GM19035 (cell line): ENCODE results near the gene UBE2V1.
A peak's percentile ranks its signal among the peaks of the same experiment; 100 is the strongest.
"Not testable (repeated sequence)": the region's sequence is repeated elsewhere in the genome, so short reads cannot be mapped to it uniquely, and the experiment has no call there.

Experiments used
- ATAC-seq: cut with Tn5 transposase; IDR thresholded peaks from one replicate; pipeline ENCODE4 v1.9.1; 2021; ENCODE audit not compliant: unreplicated experiment

The UBE2V1 gene

DNA sequence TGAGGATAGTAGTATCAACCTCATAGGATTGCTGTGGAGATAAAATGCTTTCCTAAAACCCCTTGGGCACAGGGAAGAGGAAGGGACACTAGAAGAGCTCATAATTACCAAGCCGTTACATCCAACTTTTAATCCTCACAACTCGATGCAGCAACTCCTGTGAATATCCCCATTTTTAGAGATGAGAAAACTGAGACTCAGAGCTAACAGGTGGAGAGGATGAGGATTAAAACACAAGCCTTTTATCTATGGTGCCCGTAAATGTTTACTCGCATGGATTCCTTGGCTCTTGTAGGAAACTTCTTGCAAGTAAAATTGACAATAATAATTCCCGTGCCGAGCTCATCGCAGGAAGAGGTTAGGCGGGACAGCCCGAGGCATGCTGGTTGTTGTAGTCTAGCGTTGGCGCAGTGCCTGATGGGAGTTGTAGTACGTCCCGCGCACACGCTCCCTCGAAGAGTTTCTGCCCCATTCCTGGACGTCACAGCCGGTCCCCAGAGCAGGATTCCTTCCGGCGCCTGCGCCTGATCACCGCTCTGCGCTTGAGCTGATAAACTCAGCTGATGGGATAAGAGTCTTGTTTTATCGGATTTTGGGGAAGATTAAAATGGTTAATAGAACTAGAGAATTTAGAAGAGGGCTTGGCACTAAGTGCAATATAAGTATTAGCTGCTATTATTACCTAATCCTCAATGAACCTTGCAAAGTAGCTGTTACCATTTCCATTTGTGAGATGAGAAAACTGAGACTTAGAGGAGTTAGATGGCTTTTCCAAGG, 2.8 kb upstream of the UBE2V1 start:
- peak; percentile 64 for ATAC-seq

DNA sequence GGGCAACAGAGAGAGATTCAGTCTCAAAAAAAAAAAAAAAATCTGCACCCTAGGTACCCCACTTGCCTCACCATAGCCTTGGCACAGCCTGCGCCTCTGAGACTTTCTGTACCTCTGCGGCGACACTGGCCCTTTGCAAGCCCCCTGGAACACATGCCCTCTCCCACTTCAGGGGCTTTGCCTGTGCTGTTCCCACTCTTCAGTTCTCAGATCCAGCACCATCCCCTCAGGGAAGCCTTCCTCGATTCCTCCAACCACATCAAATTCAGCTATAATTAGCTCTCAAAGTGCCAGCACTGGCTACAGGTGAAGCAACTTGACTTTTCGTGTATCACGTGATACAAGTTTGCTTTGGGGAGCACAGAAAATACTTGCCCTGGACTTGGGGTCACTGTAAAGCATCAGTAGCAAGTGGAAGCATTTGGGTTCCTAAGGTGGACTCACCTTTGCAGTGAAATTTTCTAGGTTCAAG, 2.1 kb upstream of the UBE2V1 start:
- no peak for ATAC-seq

- no peak for ATAC-seq
Measured at GRCh38 chr20:50113420-50114224, 672 bp upstream of the UBE2V1 start.

DNA sequence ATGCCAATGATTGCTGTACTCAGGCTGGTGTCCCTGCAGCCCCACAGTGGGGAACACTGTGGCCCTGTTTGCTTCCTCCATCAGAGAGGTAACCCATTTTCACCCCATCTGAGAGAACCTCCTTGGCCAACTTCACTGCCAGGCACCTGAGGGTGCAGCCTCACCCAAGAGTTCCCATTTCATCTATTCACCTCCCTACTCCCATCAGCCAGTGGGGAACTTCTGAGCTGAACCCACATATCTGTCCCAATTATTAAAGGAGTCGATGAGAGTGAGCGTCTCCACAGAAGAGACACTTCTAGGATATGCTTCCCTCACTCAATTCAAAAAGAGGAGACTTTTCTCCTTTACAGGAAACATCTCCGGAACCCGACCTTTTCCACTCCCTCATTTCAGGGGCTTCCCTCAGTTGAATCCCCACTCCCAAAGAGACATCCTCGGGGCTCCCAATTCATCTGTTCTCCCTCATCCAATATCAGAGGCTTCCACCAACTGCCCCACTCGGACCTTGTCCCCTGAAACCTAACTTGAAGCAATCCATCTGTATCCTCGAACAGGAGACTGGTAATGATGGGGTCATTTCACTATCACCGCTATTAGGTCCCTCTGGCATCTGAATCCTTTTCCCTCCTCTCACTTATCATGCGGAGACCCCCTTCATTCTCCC, 988 bp downstream of the UBE2V1 start:
- ATAC-seq: no peak

- ATAC-seq: no peak
Measured at GRCh38 chr20:50111120-50111828, 1.7 kb downstream of the UBE2V1 start.

GRCh38 chr20:50110141-50111047, 2.6 kb downstream of the UBE2V1 start:
- ATAC-seq: no peak

- no peak for ATAC-seq
Measured at GRCh38 chr20:50108556-50109235, 4.3 kb downstream of the UBE2V1 start.

GRCh38 chr20:50107796-50108331, 5.1 kb downstream of the UBE2V1 start:
- no peak for ATAC-seq

DNA sequence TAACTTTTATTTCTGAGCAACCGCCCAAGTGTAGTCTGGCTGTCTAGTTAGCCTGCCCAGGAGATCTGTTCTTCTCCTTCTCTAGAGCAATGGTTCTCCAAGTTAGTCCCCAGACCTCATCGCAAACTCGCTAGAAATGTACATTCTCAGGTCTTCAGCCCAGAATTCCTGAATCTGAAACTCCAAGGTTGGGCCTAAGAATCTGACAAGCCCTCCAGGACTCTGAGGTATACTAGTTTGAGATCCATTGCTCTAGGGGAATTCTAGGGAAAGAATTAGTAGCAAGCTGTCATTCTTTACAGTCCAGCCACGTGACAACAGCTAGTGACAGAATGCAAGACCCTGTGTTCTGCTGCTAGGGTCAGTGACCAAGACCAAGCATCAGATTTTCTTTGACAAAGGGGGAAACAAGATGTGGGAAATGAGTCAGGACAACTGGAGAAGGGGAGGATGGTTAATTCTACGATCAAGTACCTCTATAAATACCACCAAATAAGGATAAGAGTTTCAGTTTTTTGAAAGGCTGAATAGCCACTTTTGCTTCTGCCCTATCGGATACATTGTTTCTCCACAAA, 5.8 kb downstream of the UBE2V1 start:
- no peak for ATAC-seq

GRCh38 chr20:50106669-50107068, 6.3 kb downstream of the UBE2V1 start:
- not testable (repeated sequence) for ATAC-seq

- not testable (repeated sequence) for ATAC-seq
Measured at GRCh38 chr20:50103464-50104107, 9.4 kb downstream of the UBE2V1 start.

DNA sequence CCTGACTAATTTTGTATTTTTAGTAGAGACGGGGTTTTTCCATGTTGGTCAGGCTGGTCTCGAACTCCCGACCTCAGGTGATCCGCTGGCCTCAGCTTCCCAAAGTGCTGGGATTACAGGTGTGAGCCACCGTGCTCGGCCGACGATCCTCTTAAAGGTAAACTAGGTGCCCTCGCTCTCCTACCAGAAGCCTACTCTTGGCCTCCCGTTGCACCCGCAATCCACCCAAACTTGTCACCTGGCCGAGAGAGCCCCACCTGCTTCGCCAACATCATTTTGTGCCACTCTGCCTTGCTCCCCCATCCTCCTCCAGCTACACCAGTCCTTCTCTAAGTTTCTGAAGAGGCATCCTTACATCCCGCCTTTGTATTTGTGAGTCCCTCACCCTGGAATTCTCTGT, 10.4 kb downstream of the UBE2V1 start:
- ATAC-seq: not testable (repeated sequence)

- ATAC-seq: no peak
Measured at GRCh38 chr20:50101887-50102286, 11.1 kb downstream of the UBE2V1 start.

- no peak for ATAC-seq
Measured at GRCh38 chr20:50101281-50101680, 11.7 kb downstream of the UBE2V1 start.

DNA sequence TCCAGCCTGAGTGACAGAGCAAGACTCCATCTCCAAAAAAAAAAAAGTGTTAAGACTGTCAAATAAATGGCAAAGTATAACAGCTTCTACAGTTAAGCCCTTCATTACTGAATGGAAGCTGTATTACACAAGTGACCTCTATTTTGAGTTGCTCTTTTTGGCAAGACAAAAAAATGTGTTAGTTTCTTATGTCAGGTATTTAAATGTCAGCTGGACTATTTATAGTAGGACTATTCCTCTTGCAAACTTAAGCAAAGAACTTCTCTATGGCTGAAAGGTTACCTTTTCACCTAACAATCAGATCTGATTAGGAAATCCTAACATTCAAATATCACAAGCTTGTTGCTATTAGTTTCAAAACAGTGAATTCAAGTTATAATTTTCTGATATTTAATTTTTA, 12.4 kb downstream of the UBE2V1 start:
- no peak for ATAC-seq

GRCh38 chr20:50099565-50099991, 13.4 kb downstream of the UBE2V1 start:
- no peak for ATAC-seq

DNA sequence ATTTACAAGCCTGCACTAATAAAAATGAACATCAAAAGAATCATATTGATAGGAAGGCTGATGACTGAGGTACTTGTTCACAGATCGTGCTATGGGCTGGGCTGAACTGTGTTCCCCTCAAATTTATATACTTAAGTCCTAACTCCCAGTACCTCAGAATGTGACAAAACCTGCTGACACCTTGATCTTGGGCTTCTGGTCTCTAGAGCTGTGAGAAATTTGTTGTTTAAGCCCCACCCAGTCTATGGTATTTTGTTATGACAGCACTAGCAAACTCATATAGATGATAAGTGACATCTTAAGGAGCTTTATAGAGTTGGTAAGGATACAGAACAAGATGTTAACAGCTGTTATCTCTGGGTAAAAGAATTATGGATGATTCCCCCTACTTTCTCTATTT, 13.8 kb downstream of the UBE2V1 start:
- ATAC-seq: no peak

- ATAC-seq: no peak
Measured at GRCh38 chr20:50098259-50098658, 14.7 kb downstream of the UBE2V1 start.
